PC-9 (cell line): ENCODE measurements around the gene OR2A25. TPM values are rescaled to one million over a fixed set of nuclear protein-coding genes. Genes with fewer than 3 reads are reported as not detected.
"Not testable (repeated sequence)": the region's sequence is repeated elsewhere in the genome, so short reads cannot be mapped to it uniquely, and the experiment has no call there.

Experiments used
- BruUV-seq: library from RNA; stranded (reverse); fragments of 400-500 nt; replicated peaks from 2 replicates; lab custom pipeline; 2021; lab: Mats Ljungman, UMichigan
- CTCF ChIA-PET: fragments of 300-600 bp; sonication (Branson Sonifier 250); formaldehyde crosslinking; loops from one replicate; lab custom pipeline; 2022; ENCODE audit warnings: antibody characterized with exemption; lab: Charles Lee
- POLR2A ChIA-PET: fragments of 300-600 bp; sonication (Branson Sonifier 250); formaldehyde crosslinking; loops from one replicate; lab custom pipeline; 2022; ENCODE audit warnings: antibody characterized with exemption; ENCODE audit not compliant: unreplicated experiment; lab: Charles Lee
- DNase-seq, 2 experiments: peaks; one replicate each; pipeline versions ENCODE4 v3.0.0 to v3.0.0-alpha.2; 2015 to 2022; ENCODE audit warnings: mixed read lengths in 1 of 2
- H2AFZ ChIP-seq: fragments of 200-600 bp; sonication (generic); 2 replicates; pipeline ENCODE4 v1.8.1; 2017; ENCODE audit warnings: antibody characterized with exemption
- H3F3A ChIP-seq: fragments of 200-600 bp; sonication (generic); 2 replicates; pipeline ENCODE4 v1.8.1; 2017; ENCODE audit warnings: antibody characterized with exemption, mild to moderate bottlenecking, low read depth; ENCODE audit not compliant: insufficient read depth
- H3K27ac ChIP-seq: fragments of 200-600 bp; sonication (generic); 2 replicates; pipeline ENCODE4 v1.6.1; 2016; ENCODE audit warnings: mixed run types
- H3K27me3 ChIP-seq: fragments of 200-600 bp; sonication (generic); 2 replicates; pipeline ENCODE4 v1.6.1; 2016; ENCODE audit warnings: low read depth, mixed run types; ENCODE audit not compliant: insufficient read depth
- H3K36me3 ChIP-seq: fragments of 200-600 bp; sonication (generic); 2 replicates; pipeline ENCODE4 v1.6.1; 2016; ENCODE audit warnings: low read depth, mixed run types
- H3K4me1 ChIP-seq: fragments of 200-600 bp; sonication (generic); replicated peaks from 2 replicates; pipeline ENCODE4 v1.6.1; 2016; ENCODE audit warnings: mixed run types; ENCODE audit not compliant: insufficient read depth
- H3K4me2 ChIP-seq: fragments of 200-600 bp; sonication (generic); 2 replicates; pipeline ENCODE4 v1.6.1; 2017; ENCODE audit warnings: mixed run types
- H3K4me3 ChIP-seq: fragments of 200-600 bp; sonication (generic); 2 replicates; pipeline ENCODE4 v1.6.1; 2016; ENCODE audit warnings: mixed run types
- H3K79me2 ChIP-seq: fragments of 200-600 bp; sonication (generic); 2 replicates; pipeline ENCODE4 v1.6.1; 2017; ENCODE audit warnings: low read depth, mixed run types
- H3K9me2 ChIP-seq: fragments of 200-600 bp; sonication (generic); 2 replicates; pipeline ENCODE4 v1.8.1; 2017; ENCODE audit warnings: mild to moderate bottlenecking; ENCODE audit not compliant: insufficient read depth
- H3K9me3 ChIP-seq: fragments of 200-600 bp; sonication (generic); 2 replicates; pipeline ENCODE4 v1.8.1; 2016; ENCODE audit warnings: low read depth; ENCODE audit not compliant: insufficient read depth
- H4K20me1 ChIP-seq: fragments of 200-600 bp; sonication (generic); 2 replicates; pipeline ENCODE4 v1.8.1; 2017; ENCODE audit not compliant: insufficient read depth
- CTCF ChIP-seq: fragments of 200-600 bp; sonication (generic); conservative IDR thresholded peaks from 2 replicates; pipeline ENCODE4 v1.6.1; 2017; ENCODE audit warnings: mixed run types, antibody characterized with exemption, mild to moderate bottlenecking, moderate library complexity
- EZH2 ChIP-seq: fragments of 200-600 bp; sonication (generic); IDR thresholded peaks from 2 replicates; pipeline ENCODE4 v1.8.0; 2017; ENCODE audit warnings: antibody characterized with exemption, low read depth
- intact Hi-C: fragments of 100-400 bp; cut with micrococcal nuclease; formaldehyde crosslinking; loops from one replicate; pipeline ENCODE4 v1.10.0; 2022; ENCODE audit not compliant: unreplicated experiment
- total RNA-seq: library from RNA; stranded (reverse); gene quantifications from 2 replicates; pipeline ENCODE4 v1.2.3, GENCODE V29; 2021

Gene OR2A25
- total RNA-seq, 1 experiment from 2014 or later = not detected

GRCh38 chr7:144048648-144049047 is 21.0 kb upstream of the OR2A25 start, which contains the start of gene OR2A5:
Gene OR2A5, plus strand, starts transcription at chr7:144048948. Its CDS starts 1,454 bp downstream, at chr7:144050402.
- no peak for DNase-seq
- Histone ChIP-seq H3K9me2 (no peaks in the 10 kb centered on the region), H3K27me3 (no peaks in the 10 kb centered on the region), H3K4me1 (no peaks in the 10 kb centered on the region), H4K20me1 (no peaks in the 10 kb centered on the region), H3K79me2 (no peaks in the 10 kb centered on the region), H2AFZ (no peak within 1 kb of the TSS), H3K9me3 (no peaks in the 10 kb centered on the region), H3F3A (no peaks in the 10 kb centered on the region), H3K4me2 (no peak within 1 kb of the TSS), H3K4me3 (no peak within 1 kb of the TSS), H3K27ac (no peak within 1 kb of the TSS), H3K36me3 (no peaks in the 10 kb centered on the region)
- CTCF ChIA-PET = no interaction called here
- TF ChIP-seq CTCF = no peak
- TF ChIP-seq EZH2 = no peak
- no TSS peak for BruUV-seq
- intact Hi-C loops = no loop called here
- POLR2A ChIA-PET = no interaction called here

GRCh38 chr7:144049491-144049890 is 20.1 kb upstream of the OR2A25 start:
- no peak overlapping the region for H2AFZ ChIP-seq
- ChIA-PET POLR2A (no interaction called here), CTCF (no interaction called here)

GRCh38 chr7:144050093-144050492 is 19.5 kb upstream of the OR2A25 start:
- no peaks in the 10 kb centered on the region for H3K79me2 ChIP-seq
- POLR2A ChIA-PET = no interaction called here
- no peaks in the 10 kb centered on the region for H3F3A ChIP-seq
- H3K4me2 ChIP-seq = no peak overlapping the region
- CTCF ChIA-PET = no interaction called here
- H3K27me3 ChIP-seq = no peaks in the 10 kb centered on the region
- intact Hi-C loops = loop anchor here (5.0 kb wide), 1 partner anchor 938 kb away; no protein-coding TSS in a partner anchor
- no peaks in the 10 kb centered on the region for H3K9me3 ChIP-seq
- no peak overlapping the region for H3K27ac ChIP-seq
- no peaks in the 10 kb centered on the region for H3K36me3 ChIP-seq
- no TSS peak for BruUV-seq
- H2AFZ ChIP-seq = no peak overlapping the region
- no peak for TF ChIP-seq CTCF
- no peak for TF ChIP-seq EZH2
- H3K4me3 ChIP-seq = no peak overlapping the region
- no peaks in the 10 kb centered on the region for H3K4me1 ChIP-seq
- H4K20me1 ChIP-seq = no peaks in the 10 kb centered on the region
- no peaks in the 10 kb centered on the region for H3K9me2 ChIP-seq
- DNase-seq = no peak

More at GRCh38 chr7:144049491-144049890, 20.1 kb upstream of the OR2A25 start:
- Histone ChIP-seq H3K27me3 (no peaks in the 10 kb centered on the region), H3K9me3 (no peaks in the 10 kb centered on the region), H3K79me2 (no peaks in the 10 kb centered on the region), H3K27ac (no peak overlapping the region), H3K36me3 (no peaks in the 10 kb centered on the region), H3K4me2 (no peak overlapping the region), H3F3A (no peaks in the 10 kb centered on the region), H3K4me3 (no peak overlapping the region), H4K20me1 (no peaks in the 10 kb centered on the region), H3K9me2 (no peaks in the 10 kb centered on the region), H3K4me1 (no peaks in the 10 kb centered on the region)
- no TSS peak for BruUV-seq
- DNase-seq = no peak
- no peak for TF ChIP-seq CTCF
- TF ChIP-seq EZH2 = no peak
- intact Hi-C loops = no loop called here

- H3K4me3 ChIP-seq, H2AFZ ChIP-seq, H3K27me3 ChIP-seq, POLR2A ChIA-PET, DNase-seq, H3K36me3 ChIP-seq, H3K4me1 ChIP-seq, H3K79me2 ChIP-seq, H3K27ac ChIP-seq, H3K9me2 ChIP-seq, H3K4me2 ChIP-seq, H3K9me3 ChIP-seq, CTCF ChIA-PET, H3F3A ChIP-seq, BruUV-seq, H4K20me1 ChIP-seq: not testable (repeated sequence)
- intact Hi-C loops = loop anchor here (5.0 kb wide), 1 partner anchor 939 kb away; no protein-coding TSS in a partner anchor
These were observed 18.7 kb upstream of the OR2A25 start for GRCh38 chr7:144050884-144051283.
